Activated CD8-positive, alpha-beta T cell treated with anti-CD3 and anti-CD28 coated beads, Interleukin-2, amount 10 ng/mL, durations not matched to agents 7 days and 5 days (primary cell): ENCODE data around the gene NASP. TPM values are rescaled to one million over a fixed set of nuclear protein-coding genes. Genes with fewer than 3 reads are reported as not detected.

Experiments used
- ATAC-seq: fragments of 150-1000 bp; cut with Tn5 transposase; one replicate; pipeline ENCODE4 v1.10.0; 2021; ENCODE audit warnings: moderate library complexity
- CTCF ChIA-PET: fragments of 350-600 bp; sonication (Branson Sonifier 250); formaldehyde crosslinking; loops from one replicate; lab custom pipeline; 2021; ENCODE audit warnings: antibody characterized with exemption; lab: Charles Lee
- POLR2A ChIA-PET: fragments of 350-600 bp; sonication (Branson Sonifier 250); formaldehyde crosslinking; loops from one replicate; lab custom pipeline; 2021; ENCODE audit warnings: antibody characterized with exemption; lab: Charles Lee
- DNase-seq: peaks from one replicate; pipeline ENCODE4 v3.0.0-alpha.2; 2020
- H3K27ac Mint-ChIP-seq: one replicate; pipeline ENCODE4 v1.8.0; 2021; ENCODE audit warnings: mild to moderate bottlenecking, mixed read lengths
- H3K27me3 Mint-ChIP-seq: one replicate; pipeline ENCODE4 v1.8.0; 2021; ENCODE audit warnings: low read depth, mixed read lengths
- H3K36me3 Mint-ChIP-seq: one replicate; pipeline ENCODE4 v1.8.0; 2021; ENCODE audit warnings: low read depth, mixed read lengths
- H3K4me1 Mint-ChIP-seq: one replicate; pipeline ENCODE4 v1.8.0; 2021; ENCODE audit warnings: low read depth, mixed read lengths
- H3K4me3 Mint-ChIP-seq: one replicate; pipeline ENCODE4 v1.8.0; 2021; ENCODE audit warnings: mild to moderate bottlenecking, mixed read lengths
- H3K9me3 Mint-ChIP-seq: one replicate; pipeline ENCODE4 v1.8.0; 2022; ENCODE audit warnings: mixed read lengths; ENCODE audit not compliant: insufficient read depth
- total RNA-seq, 2 experiments: library from RNA; stranded (reverse); gene quantifications; one replicate each; pipeline ENCODE4 v1.2.3, GENCODE V29; 2021

NASP gene
- total RNA-seq, 2 experiments from 2014 or later: 230 to 233 TPM

DNA sequence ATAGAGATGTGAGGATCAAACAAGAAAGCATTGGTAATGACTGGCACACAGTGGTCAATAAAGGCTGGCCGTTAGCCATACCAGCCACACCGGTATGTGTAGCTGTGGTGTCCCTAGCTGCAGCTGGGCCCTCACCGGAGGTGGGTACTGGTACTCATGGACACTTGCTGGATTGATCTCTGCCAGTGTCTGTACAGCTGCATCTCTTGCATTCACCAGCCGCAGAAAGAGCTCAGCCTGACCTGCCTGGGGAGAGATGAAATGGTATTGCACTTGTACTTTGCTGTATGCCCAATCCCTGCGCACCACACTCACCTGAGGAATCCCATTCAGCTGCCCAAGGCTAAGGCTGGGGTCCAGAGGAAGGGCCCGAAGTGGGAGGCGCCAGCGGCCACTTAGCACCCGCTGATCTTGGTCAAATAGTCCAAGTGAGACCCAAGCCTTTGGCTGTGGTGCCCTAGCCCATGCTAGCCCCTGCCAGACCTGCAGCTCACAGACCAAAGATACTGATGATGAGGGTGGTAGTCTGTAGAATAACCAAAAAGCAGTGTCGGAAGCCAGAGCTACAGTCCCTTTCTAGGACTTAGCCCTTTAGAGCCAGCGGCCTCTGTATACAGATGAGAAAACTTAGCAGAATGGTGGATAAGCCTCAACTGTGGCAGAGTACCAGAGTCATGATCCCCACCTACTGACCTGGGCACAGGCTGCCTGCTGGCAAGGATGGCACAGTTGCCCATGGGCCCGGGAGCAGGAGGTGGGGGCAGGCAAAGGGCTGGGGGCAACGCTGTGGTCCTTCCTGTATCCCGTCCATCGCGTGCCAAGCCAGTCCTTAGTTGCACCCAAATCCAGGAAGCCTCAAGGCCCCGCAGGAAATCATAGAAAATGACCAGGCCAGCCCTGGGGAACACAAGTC is 37.0 kb downstream of the NASP start:
- no peak for DNase-seq
- H3K27me3 Mint-ChIP-seq: no peaks in the 10 kb centered on the region
- POLR2A ChIA-PET: interaction anchor here (0.6 kb wide), 1 partner anchor 37 kb away, joined by 3 read pairs; the partner anchor contains the start of gene NASP
- peaks cover 40% of the 10 kb centered on the region for H3K36me3 Mint-ChIP-seq
- ATAC-seq: peak; percentile 24
- H3K4me3 Mint-ChIP-seq: no peak overlapping the region
- H3K9me3 Mint-ChIP-seq: no peaks in the 10 kb centered on the region
- H3K4me1 Mint-ChIP-seq: no peaks in the 10 kb centered on the region
- CTCF ChIA-PET: interaction anchor here (0.9 to 1.2 kb wide), 2 partner anchors 9 to 261 kb away, joined by 3 to 4 read pairs; no protein-coding TSS in a partner anchor
- H3K27ac Mint-ChIP-seq: peak overlapping the region; percentile 57

DNA sequence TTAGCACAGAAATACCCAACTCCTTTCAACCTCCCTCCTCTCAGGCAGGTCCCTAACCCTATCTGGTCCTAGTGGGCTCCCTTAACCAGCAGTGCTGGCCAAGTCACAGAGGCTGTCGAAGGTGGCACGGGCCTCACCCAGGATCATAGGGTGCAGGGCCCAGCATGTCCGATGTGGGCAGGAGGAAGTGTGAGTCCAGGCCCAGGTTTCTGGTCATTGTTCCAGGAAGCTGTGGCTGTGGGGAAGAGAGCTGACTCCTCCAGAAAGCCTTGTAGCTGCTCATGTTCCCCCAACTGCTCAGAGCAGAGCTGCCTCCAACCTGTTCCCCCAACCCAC is 37.6 kb downstream of the NASP start:
- Mint-ChIP-seq H3K4me3 (no peak overlapping the region), H3K36me3 (peaks cover 34% of the 10 kb centered on the region), H3K4me1 (no peaks in the 10 kb centered on the region), H3K27ac (peak overlapping the region; percentile 25), H3K9me3 (no peaks in the 10 kb centered on the region), H3K27me3 (no peaks in the 10 kb centered on the region)
- CTCF ChIA-PET: interaction anchor here (0.9 kb wide), 1 partner anchor 262 kb away, joined by 3 read pairs; no protein-coding TSS in a partner anchor
- POLR2A ChIA-PET: no interaction called here
- ATAC-seq (peak; percentile 26), DNase-seq (no peak)

DNA sequence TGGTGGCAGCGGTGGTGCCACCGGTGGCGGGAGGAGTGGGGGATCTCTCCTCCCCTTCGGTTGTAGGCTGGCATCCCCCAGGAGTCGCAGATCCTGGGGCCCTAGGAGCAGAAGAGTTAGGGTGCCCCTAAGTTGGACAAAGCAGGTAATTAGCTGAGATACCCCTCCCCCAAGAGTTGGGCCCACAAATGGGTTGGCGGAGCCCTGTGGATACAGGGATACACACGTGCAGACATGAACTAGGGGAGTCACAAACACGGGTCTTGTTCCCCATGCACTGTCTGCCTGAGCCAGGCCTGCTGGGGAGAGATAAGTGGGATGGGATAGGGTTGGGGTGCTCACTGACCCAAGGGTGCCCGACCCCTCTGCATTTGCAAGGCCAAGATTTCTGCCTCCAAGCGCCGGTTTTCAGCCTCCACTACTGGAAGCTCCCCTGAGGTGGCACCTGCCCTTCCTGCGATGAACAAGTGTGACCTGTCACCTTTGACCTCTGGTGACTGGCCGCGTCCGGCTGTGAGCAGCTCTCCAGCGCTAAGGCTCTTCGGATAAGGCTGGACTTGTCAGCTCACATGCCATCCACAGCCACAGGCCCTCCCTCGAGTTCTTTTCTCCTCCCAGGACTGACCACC is 38.2 kb downstream of the NASP start:
- no peak overlapping the region for H3K4me3 Mint-ChIP-seq
- CTCF ChIA-PET: no interaction called here
- H3K36me3 Mint-ChIP-seq: peaks cover 33% of the 10 kb centered on the region
- peak; percentile 10 for ATAC-seq
- POLR2A ChIA-PET: no interaction called here
- H3K27ac Mint-ChIP-seq: no peak overlapping the region
- H3K4me1 Mint-ChIP-seq: no peaks in the 10 kb centered on the region
- DNase-seq: no peak
- no peaks in the 10 kb centered on the region for H3K9me3 Mint-ChIP-seq
- H3K27me3 Mint-ChIP-seq: no peaks in the 10 kb centered on the region

DNA sequence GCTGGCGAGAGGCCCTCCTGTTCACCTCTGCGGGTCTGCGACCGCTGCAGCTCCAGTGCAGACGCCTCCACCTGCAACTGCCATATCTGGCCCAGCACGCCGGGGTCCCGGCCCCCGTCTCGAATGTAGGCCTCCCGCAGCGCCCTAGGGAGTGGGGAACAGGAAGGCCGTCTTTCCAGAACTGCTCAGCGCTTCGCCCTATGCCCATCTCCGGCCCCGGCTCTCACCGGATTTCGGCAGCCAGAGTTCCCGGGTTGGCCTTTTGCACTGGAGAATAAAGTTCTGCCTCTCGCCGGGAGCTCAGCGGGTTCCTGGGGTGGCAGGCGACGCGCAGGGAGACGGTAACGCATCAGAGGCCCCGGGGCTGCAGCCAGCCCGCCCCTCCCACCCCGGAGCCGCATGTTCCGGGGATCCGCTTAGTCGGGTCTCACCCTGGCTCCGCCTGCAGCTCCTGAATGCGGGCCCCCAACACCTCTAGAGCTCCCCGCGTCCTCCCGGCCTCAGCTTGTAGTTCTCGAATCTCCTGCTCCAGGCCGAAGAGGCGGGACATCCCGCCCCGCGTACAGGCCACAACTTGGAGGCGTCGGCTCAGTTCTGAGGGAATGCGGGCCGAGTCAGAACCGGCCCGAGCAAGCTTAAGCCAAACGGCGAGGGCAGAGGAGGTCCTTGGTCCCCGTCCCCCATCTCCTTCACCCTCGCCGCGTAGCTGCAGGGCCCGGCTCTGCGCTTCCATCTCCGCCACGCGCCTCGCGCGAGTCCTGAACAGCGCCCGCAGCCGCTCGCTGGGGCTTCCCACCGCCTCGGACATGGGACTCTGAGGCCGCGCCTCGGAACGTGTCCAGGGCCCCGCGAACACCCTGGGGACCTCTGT is 38.9 kb downstream of the NASP start:
- ATAC-seq: no peak
- Mint-ChIP-seq H3K9me3 (no peaks in the 10 kb centered on the region), H3K36me3 (peaks cover 29% of the 10 kb centered on the region), H3K27me3 (no peaks in the 10 kb centered on the region), H3K4me1 (no peaks in the 10 kb centered on the region), H3K4me3 (no peak overlapping the region), H3K27ac (no peak overlapping the region)
- ChIA-PET POLR2A (no interaction called here), CTCF (no interaction called here)
- no peak for DNase-seq

DNA sequence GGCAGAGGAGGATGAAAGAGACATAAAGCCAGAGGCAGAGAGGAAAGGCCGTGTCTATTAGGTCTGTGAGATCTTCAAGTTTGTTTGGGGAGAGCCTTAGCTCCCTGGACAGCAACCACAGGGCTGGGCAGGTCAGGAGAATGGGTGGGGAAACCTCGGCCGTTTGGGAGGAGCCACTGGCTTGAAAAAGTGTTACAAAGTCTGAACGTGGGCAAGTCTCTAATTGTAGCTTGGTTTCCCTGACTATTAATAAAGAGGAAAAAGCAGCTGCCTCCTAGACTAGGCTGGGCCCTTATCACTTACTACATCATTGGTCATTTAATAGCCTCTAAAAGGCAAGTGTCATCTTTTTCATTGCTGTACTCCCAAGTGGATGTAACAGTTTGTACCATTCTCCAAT is 40.1 kb downstream of the NASP start, which contains the start of gene CCDC17:
CCDC17 (minus strand) TSS at position 83 of the 400 bp plus-strand sequence. CDS start 145 bp downstream, outside the sequence.
- ChIA-PET POLR2A (no interaction called here), CTCF (no interaction called here)
- DNase-seq (no peak), ATAC-seq (no peak)
- peaks cover 29% of the 10 kb centered on the region for H3K36me3 Mint-ChIP-seq
- no peak within 1 kb of the TSS for H3K27ac Mint-ChIP-seq
- H3K9me3 Mint-ChIP-seq: no peaks in the 10 kb centered on the region
- H3K27me3 Mint-ChIP-seq: no peaks in the 10 kb centered on the region
- no peaks in the 10 kb centered on the region for H3K4me1 Mint-ChIP-seq
- no peak within 1 kb of the TSS for H3K4me3 Mint-ChIP-seq

DNA sequence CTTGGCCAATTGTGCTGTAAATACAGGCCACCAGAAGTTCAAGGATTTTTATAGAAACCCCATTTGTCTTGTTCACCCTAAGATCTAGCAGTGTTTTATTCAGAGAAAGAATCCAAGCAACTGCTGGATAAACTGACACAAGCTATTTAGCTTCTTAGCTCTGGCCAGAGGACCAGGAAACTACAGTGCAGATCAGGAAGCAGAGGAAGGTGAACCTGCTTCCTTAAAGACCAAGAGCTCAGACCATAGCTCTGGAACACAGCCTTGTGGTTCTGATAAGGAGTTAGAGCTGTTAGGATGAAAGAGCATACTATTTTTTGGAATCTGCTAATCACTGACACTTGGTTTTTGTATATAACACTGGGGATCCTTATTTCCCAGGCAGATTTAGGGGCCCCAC is 45.2 kb downstream of the NASP start:
- Mint-ChIP-seq H3K27ac (no peak overlapping the region), H3K4me1 (no peaks in the 10 kb centered on the region)

DNA sequence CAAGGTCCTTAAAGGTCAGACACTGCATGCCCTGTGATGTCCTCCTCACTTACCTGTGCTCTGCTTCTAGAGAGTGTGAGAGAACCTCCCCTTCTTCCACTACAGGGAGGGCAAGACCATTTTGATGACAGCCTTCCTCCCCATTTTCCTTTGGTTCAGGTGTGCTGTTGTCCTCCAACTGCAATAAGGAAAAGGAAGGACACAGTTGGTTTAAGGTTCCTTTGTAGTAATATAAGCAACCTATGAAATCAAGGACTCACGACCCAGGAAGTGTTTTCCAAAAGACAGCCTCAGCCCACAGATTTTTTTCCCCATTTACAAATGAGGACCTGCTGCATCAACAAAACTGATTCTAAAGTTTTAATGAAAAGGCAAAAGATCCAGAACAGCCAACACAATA is 46.6 kb downstream of the NASP start:
- Mint-ChIP-seq H3K27ac (no peak overlapping the region), H3K4me3 (no peak overlapping the region), H3K4me1 (no peaks in the 10 kb centered on the region), H3K36me3 (peaks cover 56% of the 10 kb centered on the region), H3K9me3 (no peaks in the 10 kb centered on the region), H3K27me3 (no peaks in the 10 kb centered on the region)
- POLR2A ChIA-PET: no interaction called here
- no peak for DNase-seq
- ATAC-seq: no peak
- CTCF ChIA-PET: no interaction called here

More for the DNA sequence above, 45.2 kb downstream of the NASP start:
- Mint-ChIP-seq H3K27me3 (no peaks in the 10 kb centered on the region), H3K36me3 (peaks cover 57% of the 10 kb centered on the region), H3K9me3 (no peaks in the 10 kb centered on the region), H3K4me3 (no peak overlapping the region)
- ChIA-PET CTCF (interaction anchor here (0.6 to 1.6 kb wide), 2 partner anchors 9 to 187 kb away, joined by 3 to 4 read pairs; no protein-coding TSS in a partner anchor), POLR2A (interaction anchor here (0.6 to 1.1 kb wide), 2 partner anchors 39 to 57 kb away, joined by 3 read pairs; partner anchors contain the start of gene GPBP1L1)
- DNase-seq (no peak), ATAC-seq (no peak)

DNA sequence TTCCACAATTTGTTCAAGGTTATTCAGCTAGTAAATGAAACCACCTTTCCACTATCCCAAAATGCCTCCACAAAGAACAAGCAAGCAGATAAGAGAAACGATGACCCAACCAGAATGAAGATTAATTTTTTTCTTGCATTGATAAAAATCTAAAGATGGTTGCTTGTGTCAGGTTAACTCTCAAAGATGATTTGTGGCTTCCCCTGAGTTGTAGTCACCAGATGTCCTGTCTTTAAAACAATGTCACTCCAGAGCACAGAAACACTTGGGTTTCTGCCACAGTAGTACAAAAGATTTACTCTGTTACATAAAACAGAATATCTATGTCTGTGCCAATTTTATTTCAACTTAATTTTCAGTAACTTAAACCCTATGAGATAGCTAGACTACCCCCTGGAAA is 51.4 kb downstream of the NASP start:
- Mint-ChIP-seq H3K36me3 (peaks cover 32% of the 10 kb centered on the region), H3K27ac (no peak overlapping the region), H3K27me3 (no peaks in the 10 kb centered on the region), H3K4me1 (no peaks in the 10 kb centered on the region), H3K9me3 (no peaks in the 10 kb centered on the region), H3K4me3 (no peak overlapping the region)
- POLR2A ChIA-PET: no interaction called here
- no peak for DNase-seq
- ATAC-seq: no peak
- CTCF ChIA-PET: interaction anchor here (1.0 kb wide), 1 partner anchor 46 kb away, joined by 3 read pairs; no protein-coding TSS in a partner anchor

DNA sequence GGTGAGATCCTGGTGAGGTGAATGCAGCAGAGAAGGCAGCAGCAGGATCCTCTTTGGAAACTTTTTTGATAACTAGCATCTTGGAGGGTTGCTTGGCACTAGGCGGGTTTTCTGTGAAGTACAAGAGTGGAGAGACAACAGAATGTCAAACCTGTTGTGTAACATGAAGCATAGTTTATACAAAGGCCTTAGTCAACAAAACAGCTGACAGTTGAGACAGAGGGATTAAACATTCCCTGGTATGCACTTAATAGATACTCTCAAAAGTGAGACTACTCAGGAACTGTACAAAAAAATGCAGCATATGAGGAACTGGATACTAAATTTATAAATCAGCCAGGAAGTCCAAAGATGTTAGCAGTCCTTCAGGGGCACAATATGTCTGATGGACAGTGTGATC is 56.5 kb downstream of the NASP start:
- ATAC-seq: no peak
- ChIA-PET CTCF (no interaction called here), POLR2A (interaction anchor here (0.5 to 1.1 kb wide), 2 partner anchors 8 to 116 kb away, joined by 3 read pairs; no protein-coding TSS in a partner anchor)
- Mint-ChIP-seq H3K27ac (no peak overlapping the region), H3K27me3 (no peaks in the 10 kb centered on the region), H3K4me1 (no peaks in the 10 kb centered on the region), H3K9me3 (no peaks in the 10 kb centered on the region), H3K36me3 (peaks cover 26% of the 10 kb centered on the region), H3K4me3 (no peak overlapping the region)
- no peak for DNase-seq

DNA sequence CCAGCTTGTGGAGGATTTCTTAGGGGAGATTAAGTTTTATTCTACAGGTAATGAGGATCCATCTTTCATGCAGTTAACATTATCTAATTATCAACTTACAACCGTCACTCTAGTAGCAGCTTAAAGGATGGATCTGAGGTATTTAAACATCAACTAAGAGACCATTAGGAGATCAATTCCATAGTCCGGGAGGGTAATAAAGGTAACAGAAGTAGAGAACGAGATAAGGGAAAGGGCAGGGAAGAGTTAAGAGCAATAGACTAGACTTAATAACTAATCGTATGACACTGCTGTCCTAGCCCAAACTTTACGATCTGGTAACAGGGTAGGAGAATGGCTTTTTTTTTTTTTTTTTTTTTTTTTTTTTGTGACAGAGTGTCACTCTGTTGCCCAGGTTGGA is 59.5 kb downstream of the NASP start:
- POLR2A ChIA-PET: no interaction called here
- Mint-ChIP-seq H3K4me1 (no peaks in the 10 kb centered on the region), H3K36me3 (peaks cover 40% of the 10 kb centered on the region), H3K27me3 (no peaks in the 10 kb centered on the region), H3K27ac (no peak overlapping the region), H3K4me3 (no peak overlapping the region), H3K9me3 (no peaks in the 10 kb centered on the region)
- CTCF ChIA-PET: interaction anchor here (1.2 kb wide), 1 partner anchor 43 kb away, joined by 3 read pairs; the partner anchor contains the start of gene GPBP1L1
- ATAC-seq: no peak
- no peak for DNase-seq

DNA sequence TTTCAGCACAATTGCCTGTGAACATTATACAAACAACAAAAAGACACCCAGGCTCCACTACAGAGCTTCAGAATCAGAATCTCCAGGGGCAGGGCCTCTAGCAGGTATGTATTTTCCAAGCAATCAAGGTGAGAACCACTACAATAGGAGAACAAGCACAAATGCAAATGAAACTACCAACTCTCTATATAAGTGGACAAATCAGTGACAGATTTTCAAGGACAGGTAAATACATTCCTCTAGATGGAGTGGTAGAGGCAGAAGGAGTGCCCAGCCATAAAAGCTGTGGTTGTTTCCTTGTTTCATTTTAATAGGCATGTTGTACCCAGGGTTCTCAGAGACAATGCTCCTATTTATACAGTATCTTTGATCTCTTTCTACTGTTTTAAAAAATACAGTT is 60.1 kb downstream of the NASP start:
- no peak for DNase-seq
- Mint-ChIP-seq H3K4me1 (no peaks in the 10 kb centered on the region), H3K27ac (no peak overlapping the region), H3K4me3 (no peak overlapping the region), H3K9me3 (no peaks in the 10 kb centered on the region), H3K27me3 (no peaks in the 10 kb centered on the region), H3K36me3 (peaks cover 42% of the 10 kb centered on the region)
- no peak for ATAC-seq
- CTCF ChIA-PET: interaction anchor here (1.2 kb wide), 1 partner anchor 42 kb away, joined by 3 read pairs; the partner anchor contains the start of gene GPBP1L1
- POLR2A ChIA-PET: no interaction called here
